GM23248 (cell line): ENCODE measurements around the gene RASSF5. TPM values are rescaled to one million over a fixed set of nuclear protein-coding genes. Genes with fewer than 3 reads are reported as not detected.
A peak's percentile ranks its signal among the peaks of the same experiment; 100 is the strongest.

Experiments used
- DNase-seq: peaks from one replicate; pipeline ENCODE4 v3.0.0-alpha.2; 2015
- H2AFZ ChIP-seq: fragments of 200-600 bp; sonication (generic); 2 replicates; pipeline ENCODE4 v1.6.1; 2016; ENCODE audit warnings: antibody characterized with exemption
- H3F3A ChIP-seq: fragments of 200-600 bp; sonication (generic); 2 replicates; pipeline ENCODE4 v1.6.1; 2016; ENCODE audit warnings: mild to moderate bottlenecking, antibody characterized with exemption, mixed run types; ENCODE audit not compliant: insufficient read depth
- H3K27ac ChIP-seq: fragments of 200-600 bp; sonication (generic); 2 replicates; pipeline ENCODE4 v1.5.1; 2016; ENCODE audit warnings: mild to moderate bottlenecking
- H3K27me3 ChIP-seq: fragments of 200-600 bp; sonication (generic); replicated peaks from 2 replicates; pipeline ENCODE4 v1.6.1; 2016; ENCODE audit warnings: mild to moderate bottlenecking; ENCODE audit not compliant: insufficient read depth
- H3K36me3 ChIP-seq: fragments of 200-600 bp; sonication (generic); 2 replicates; pipeline ENCODE4 v1.6.1; 2016; ENCODE audit warnings: low read depth, mild to moderate bottlenecking
- H3K4me1 ChIP-seq: fragments of 200-600 bp; sonication (generic); 2 replicates; pipeline ENCODE4 v1.6.1; 2016; ENCODE audit warnings: mild to moderate bottlenecking; ENCODE audit not compliant: insufficient read depth
- H3K4me2 ChIP-seq: fragments of 200-600 bp; sonication (generic); one replicate; pipeline ENCODE4 v1.6.1; 2016; ENCODE audit warnings: mild to moderate bottlenecking; ENCODE audit not compliant: unreplicated experiment
- H3K4me3 ChIP-seq: fragments of 200-600 bp; sonication (generic); 2 replicates; pipeline ENCODE4 v1.5.1; 2016; ENCODE audit warnings: mild to moderate bottlenecking
- H3K79me2 ChIP-seq: fragments of 200-600 bp; sonication (generic); 2 replicates; pipeline ENCODE4 v1.6.1; 2016; ENCODE audit warnings: mild to moderate bottlenecking; ENCODE audit not compliant: insufficient read depth
- H3K9ac ChIP-seq: fragments of 200-600 bp; sonication (generic); 2 replicates; pipeline ENCODE4 v1.6.1; 2016; ENCODE audit warnings: mild to moderate bottlenecking
- H3K9me2 ChIP-seq: fragments of 200-600 bp; sonication (generic); 2 replicates; pipeline ENCODE4 v1.6.1; 2016; ENCODE audit warnings: mixed run types, mild to moderate bottlenecking, moderate library complexity; ENCODE audit not compliant: insufficient read depth
- H3K9me3 ChIP-seq: fragments of 200-600 bp; sonication (generic); one replicate; pipeline ENCODE4 v1.6.1; 2017; ENCODE audit warnings: low read depth
- H4K20me1 ChIP-seq: fragments of 200-600 bp; sonication (generic); 2 replicates; pipeline ENCODE4 v1.6.0; 2016; ENCODE audit not compliant: insufficient read depth
- EZH2 ChIP-seq: fragments of 200-600 bp; sonication (generic); IDR thresholded peaks from 2 replicates; pipeline ENCODE4 v1.6.1; 2018; ENCODE audit warnings: antibody characterized with exemption, mild to moderate bottlenecking; ENCODE audit not compliant: insufficient read depth, poor library complexity, severe bottlenecking
- EZH2phosphoT487 ChIP-seq: fragments of 200-600 bp; sonication (generic); IDR thresholded peaks from 2 replicates; pipeline ENCODE4 v1.6.1; 2018; ENCODE audit warnings: antibody characterized with exemption, moderate library complexity, mild to moderate bottlenecking, low read depth; ENCODE audit not compliant: insufficient read depth
- WGBS, 2 experiments: methylation state at CpG; one replicate each; pipeline ENCODE4 v1.1.6; 2015 to 2017; ENCODE audit warnings: low lambda C conversion rate in 2 of 2, low coverage in 1 of 2; ENCODE audit errors: missing lambda C conversion rate in 2 of 2; 5-methylcytosine and 5-hydroxymethylcytosine counted together
- in situ Hi-C: fragments of 300-500 bp; cut with MboI; formaldehyde crosslinking; loops from 2 replicates; pipeline ENCODE4 v1.15.0; 2020
- polyA plus RNA-seq: library from polyadenylated mRNA; unstranded; fragments of >200 nt; fragmentation: Nextera tagmentation; extraction: Ambion mirVana; gene quantifications from 2 replicates; pipeline ENCODE4 v1.2.1, GENCODE V29; 2016
- total RNA-seq: library from RNA; depleted of rRNA; stranded (reverse); fragments of >200 nt; shearing (Covaris generic); gene quantifications from 2 replicates; pipeline ENCODE4 v1.2.3, GENCODE V29; 2014

RASSF5 gene
- total and polyA plus RNA-seq, 2 experiments from 2014 or later, result 0.22 to 0.48 TPM

- in situ Hi-C loops, result no loop called here
- Histone ChIP-seq H2AFZ (no peak overlapping the region), H3K9ac (no peak overlapping the region), H3K27me3 (no peaks in the 10 kb centered on the region), H3K4me1 (no peaks in the 10 kb centered on the region), H3K4me3 (no peak overlapping the region), H3K9me3 (no peaks in the 10 kb centered on the region), H4K20me1 (no peaks in the 10 kb centered on the region), H3K36me3 (no peaks in the 10 kb centered on the region), H3K79me2 (no peaks in the 10 kb centered on the region), H3K9me2 (no peaks in the 10 kb centered on the region), H3F3A (no peaks in the 10 kb centered on the region), H3K4me2 (no peak overlapping the region), H3K27ac (no peak overlapping the region)
- 68 to 69% methylated on average over 10 of the region's 10 CpGs for WGBS, 2 experiments
- DNase-seq, result peak; percentile 29
- TF ChIP-seq EZH2phosphoT487, result no peak
- no peak for TF ChIP-seq EZH2
Measured at GRCh38 chr1:206568256-206568655, 60.9 kb downstream of the RASSF5 start.

DNA sequence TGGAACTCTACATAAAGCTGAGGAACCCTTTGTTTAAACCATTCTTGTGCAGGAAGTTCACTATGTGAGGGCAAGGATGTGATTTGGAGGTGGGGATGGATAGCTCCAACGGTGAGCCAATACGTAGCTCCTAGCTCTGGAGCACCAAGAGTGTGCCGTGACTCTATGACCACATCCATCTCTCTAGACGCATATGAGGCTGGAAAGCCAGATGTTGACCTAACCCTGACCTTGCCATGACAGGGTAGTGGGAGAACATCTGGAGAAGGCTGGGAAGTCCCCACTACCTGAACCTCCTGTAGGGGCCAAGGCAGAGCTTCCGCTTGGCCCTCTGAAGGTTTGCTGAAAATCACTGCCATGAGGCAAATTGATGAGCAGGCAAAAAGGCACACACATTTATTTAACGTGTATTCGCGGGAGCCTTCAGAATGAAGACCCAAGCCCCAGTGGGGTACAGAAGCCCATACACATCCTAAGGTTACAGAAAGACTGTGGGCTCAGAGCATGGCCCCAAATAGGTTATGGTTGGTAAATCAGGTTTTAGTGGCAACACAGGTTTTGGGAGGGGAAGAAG is 61.5 kb downstream of the RASSF5 start:
- no peak for TF ChIP-seq EZH2
- no peak for TF ChIP-seq EZH2phosphoT487
- Histone ChIP-seq H3K4me3 (no peak overlapping the region), H3K27ac (no peak overlapping the region), H3K4me1 (no peaks in the 10 kb centered on the region), H3K9me3 (no peaks in the 10 kb centered on the region), H3K9me2 (no peaks in the 10 kb centered on the region), H2AFZ (no peak overlapping the region), H3K27me3 (no peaks in the 10 kb centered on the region), H3K9ac (no peak overlapping the region), H3F3A (no peaks in the 10 kb centered on the region), H4K20me1 (no peaks in the 10 kb centered on the region), H3K4me2 (no peak overlapping the region), H3K79me2 (no peaks in the 10 kb centered on the region), H3K36me3 (no peaks in the 10 kb centered on the region)
- DNase-seq, result no peak
- 88 to 90% methylated on average over 8 of the region's 8 CpGs for WGBS, 2 experiments
- in situ Hi-C loops, result no loop called here

- no peak for DNase-seq
- Histone ChIP-seq H3K9me2 (no peaks in the 10 kb centered on the region), H3K4me1 (no peaks in the 10 kb centered on the region), H3K4me3 (no peak overlapping the region), H3K36me3 (no peaks in the 10 kb centered on the region), H3K9me3 (no peaks in the 10 kb centered on the region), H3K4me2 (no peak overlapping the region), H2AFZ (no peak overlapping the region), H3K27me3 (no peaks in the 10 kb centered on the region), H4K20me1 (no peaks in the 10 kb centered on the region), H3K27ac (no peak overlapping the region), H3F3A (no peaks in the 10 kb centered on the region), H3K9ac (no peak overlapping the region), H3K79me2 (no peaks in the 10 kb centered on the region)
- in situ Hi-C loops, result no loop called here
- TF ChIP-seq EZH2phosphoT487 (no peak), EZH2 (no peak)
- WGBS, 2 experiments, result 95 to 99% methylated on average over 4 of the region's 4 CpGs
Measured at GRCh38 chr1:206569556-206569955, 62.2 kb downstream of the RASSF5 start.

- H3K9ac ChIP-seq, result no peak overlapping the region
- TF ChIP-seq EZH2phosphoT487 (no peak), EZH2 (no peak)
Measured at GRCh38 chr1:206570529-206570928, 63.2 kb downstream of the RASSF5 start.

GRCh38 chr1:206572835-206573234 is 65.5 kb downstream of the RASSF5 start:
- Histone ChIP-seq H3K4me2 (no peak overlapping the region), H3K9me2 (no peaks in the 10 kb centered on the region), H3K36me3 (no peaks in the 10 kb centered on the region), H3K27ac (no peak overlapping the region), H3F3A (no peaks in the 10 kb centered on the region), H3K9ac (no peak overlapping the region), H3K4me1 (no peaks in the 10 kb centered on the region), H4K20me1 (no peaks in the 10 kb centered on the region), H3K4me3 (no peak overlapping the region), H3K79me2 (no peaks in the 10 kb centered on the region), H3K9me3 (no peaks in the 10 kb centered on the region), H3K27me3 (no peaks in the 10 kb centered on the region), H2AFZ (no peak overlapping the region)
- in situ Hi-C loops, result no loop called here
- DNase-seq, result no peak
- 91 to 93% methylated on average over 4 of the region's 4 CpGs for WGBS, 2 experiments
- TF ChIP-seq EZH2 (no peak), EZH2phosphoT487 (no peak)

More at GRCh38 chr1:206570529-206570928, 63.2 kb downstream of the RASSF5 start:
- no peak for DNase-seq
- Histone ChIP-seq H3K27ac (no peak overlapping the region), H3K9me2 (no peaks in the 10 kb centered on the region), H3F3A (no peaks in the 10 kb centered on the region), H3K9me3 (no peaks in the 10 kb centered on the region), H3K4me2 (no peak overlapping the region), H3K27me3 (no peaks in the 10 kb centered on the region), H2AFZ (no peak overlapping the region), H3K79me2 (no peaks in the 10 kb centered on the region), H3K36me3 (no peaks in the 10 kb centered on the region), H3K4me3 (no peak overlapping the region), H4K20me1 (no peaks in the 10 kb centered on the region), H3K4me1 (no peaks in the 10 kb centered on the region)
- WGBS, 2 experiments, result 94 to 97% methylated on average over 3 of the region's 3 CpGs
- in situ Hi-C loops, result no loop called here
